Heart left ventricle (tissue), 16 donors: ENCODE data around the gene FAM187B. TPM values are rescaled to one million over a fixed set of nuclear protein-coding genes. Genes with fewer than 3 reads are reported as not detected.

Experiments
- ATAC-seq, 4 donors: fragments of 200-7000 bp; cut with Tn5 transposase; one replicate each; pipeline ENCODE4 v1.9.1; 2020 to 2022; ENCODE audit warnings: moderate library complexity in 4 of 4, mild to moderate bottlenecking in 3 of 4, moderate number of reproducible peaks in 1 of 4
- DNase-seq, 5 donors: peaks; one replicate each; pipeline ENCODE4 v3.0.0-alpha.2; 2020
- H3K27ac ChIP-seq, 12 donors: fragments of 200-600 bp; sonication (generic) in 4 of 12; one replicate each; pipeline versions ENCODE4 v1.5.0 to v1.8.0; 2016 to 2022; ENCODE audit warnings: mild to moderate bottlenecking in 2 of 12
- H3K27me3 ChIP-seq, 9 donors: fragments of 200-600 bp; sonication (generic) in 2 of 9; one replicate each; pipeline versions ENCODE4 v1.5.1 to v1.8.0; 2016 to 2022; ENCODE audit warnings: mild to moderate bottlenecking in 3 of 9
- H3K36me3 ChIP-seq, 9 donors: fragments of 200-600 bp; sonication (generic) in 2 of 9; one replicate each; pipeline versions ENCODE4 v1.5.0 to v1.8.0; 2018 to 2022; ENCODE audit warnings: mild to moderate bottlenecking in 2 of 9
- H3K4me1 ChIP-seq, 12 donors: fragments of 200-600 bp; sonication (generic) in 4 of 12; one replicate each; pipeline versions ENCODE4 v1.5.0 to v1.8.0; 2016 to 2022; ENCODE audit warnings: mild to moderate bottlenecking in 3 of 12
- H3K4me3 ChIP-seq, 12 donors: fragments of 200-600 bp; sonication (generic) in 4 of 12; one replicate each; pipeline versions ENCODE4 v1.5.0 to v1.8.0; 2017 to 2022; ENCODE audit warnings: mild to moderate bottlenecking in 9 of 12, moderate library complexity in 4 of 12
- H3K9me3 ChIP-seq, 12 donors: fragments of 200-600 bp; sonication (generic) in 4 of 12; one replicate each; pipeline versions ENCODE4 v1.5.0 to v1.8.0; 2016 to 2022; ENCODE audit warnings: mild to moderate bottlenecking in 1 of 12
- POLR2A ChIP-seq, 2 donors: fragments of 450-650 bp; IDR thresholded peaks; one replicate each; pipeline ENCODE4 v1.6.1; 2017; ENCODE audit warnings: antibody characterized with exemption in 2 of 2, mild to moderate bottlenecking in 2 of 2, moderate library complexity in 2 of 2
- WGBS, 4 donors: extraction: QIAGEN DNeasy Blood & Tissue Kit in 2 of 4; methylation state at CpG; one replicate each; pipeline versions ENCODE4 v1.1.5 to v1.1.7; 2013 to 2018; 5-methylcytosine and 5-hydroxymethylcytosine counted together
- intact Hi-C, 10 donors: fragments of 100-400 bp; cut with DNase I; formaldehyde crosslinking; loops; one replicate each; pipeline versions ENCODE4 v1.11.1 to v1.14.2; 2022
- polyA plus RNA-seq, 2 donors: library from polyadenylated mRNA; stranded (reverse); fragments of 200-250 nt; gene quantifications; one replicate each; pipeline ENCODE4 v1.2.3, GENCODE V29; 2013
- total RNA-seq, 9 donors: library from RNA; depleted of rRNA in 2 of 9; stranded (reverse); fragments of >200 nt in 2 of 9; fragmentation: NEBNext Ultra II Directional in 3 of 9; extraction: Animal tissue kit (Norgen Biotek cat#: 25700) in 3 of 9; gene quantifications; one replicate each; pipeline versions ENCODE4 v1.1.0 to v1.2.4, GENCODE V29; 2016 to 2023
- TF ChIP-seq, protein P1 (sequence below), 12 donors: fragments of 200-600 bp; sonication (generic) in 4 of 12; IDR thresholded peaks; one replicate each; pipeline versions ENCODE4 v1.5.0 to v1.8.0; 2018 to 2022; ENCODE audit warnings: antibody characterized with exemption in 12 of 12, mild to moderate bottlenecking in 5 of 12
- donor health status: ischemic (EF 13 %, LVEDD 7.1; RV severe dilation, severe dysfunction).
- donor health status: healthy with polysubstance abuse.
- donor health status: DM: no; HTN: yes; CAD: no.
- donor health status: DM: no; HTN: no; CAD: no.
- donor health status: ischemic (EF 25% LVEDD 6.9; RV normal size, moderate dysfunction).
- donor health status: ischemic (EF 25% LVEDD 5.7; RV mildly dilated, moderate dysfunction).
- donor health status: healthy.
- donor health status: DM: yes; HTN: yes; CAD: no.
- donor health status: ischemic (EF 35%, LVEDD 5.7; RV mildly dilated, moderate dysfunction).
- donor health status: nonischemic (EF 11% LVEDD 7.7; RV severe dilation, severe dysfunction).
- donor health status: DM: yes; HTN: yes; CAD: no.
- donor health status: PGD.
- donor health status: ischemic (EF 29% LVEDD 5.4; RV normal size, mild dysfunction).
- donor health status: nonischemic (EF 23%, LVEDD 6.1; RV moderate dilation, normal function).

Gene FAM187B
- total and polyA plus RNA-seq, 11 donors = 0.06 TPM; not detected in 10

DNA sequence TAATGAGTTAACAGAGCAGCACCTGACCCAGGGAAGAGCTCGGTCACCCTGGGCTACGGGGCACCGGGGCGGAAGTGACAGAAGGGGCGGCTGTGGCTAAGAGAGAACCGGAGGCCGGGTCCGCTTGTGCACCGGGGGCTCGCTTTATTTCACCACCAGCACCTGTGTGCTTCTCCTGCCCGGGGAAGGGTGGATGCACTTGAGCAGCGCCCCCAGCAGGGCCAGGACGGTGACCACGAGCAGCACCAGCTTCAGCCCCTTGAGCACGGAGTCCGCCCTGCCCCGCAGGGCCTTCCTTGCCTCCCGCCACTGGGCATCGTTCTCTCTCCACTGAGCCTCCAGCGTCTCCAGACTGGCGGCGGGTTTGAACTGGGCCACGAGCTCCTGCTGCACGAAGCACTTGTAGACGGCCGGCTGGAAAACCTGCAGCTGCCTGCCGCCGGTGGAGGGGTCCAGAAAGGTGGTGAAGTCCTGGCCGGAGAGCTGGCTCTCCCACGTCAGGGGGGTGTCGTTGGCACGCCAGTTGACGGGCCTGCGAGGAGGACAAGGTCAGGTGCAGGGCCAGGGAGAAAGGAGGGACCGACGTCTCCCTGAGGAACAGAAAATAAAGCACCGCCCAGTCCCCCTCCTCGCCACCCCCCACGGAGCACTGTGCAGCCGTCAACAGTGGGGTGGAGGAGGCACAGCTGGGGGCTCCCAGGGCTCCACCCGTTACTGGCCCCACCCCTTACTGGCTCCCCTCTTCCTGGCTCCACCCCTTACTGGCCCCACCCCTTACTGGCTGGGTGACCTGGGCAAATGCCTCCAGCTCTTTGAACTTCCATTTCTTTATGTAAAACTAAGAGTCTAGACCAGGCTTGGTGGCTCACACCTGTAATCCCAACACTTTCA, 3.6 kb downstream of the FAM187B start:
- 59 to 75% (median 64%) methylated on average over 15 to 41 of the region's 41 CpGs for WGBS, 4 donors
- Histone ChIP-seq H3K27ac (no peak overlapping the region), H3K27me3 (no peaks in the 10 kb centered on the region), H3K4me1 (peaks cover 0 to 8% (median 0%) of the 10 kb centered on the region in 12 donors), H3K4me3 (no peak overlapping the region), H3K9me3 (peaks cover 0 to 3% (median 0%) of the 10 kb centered on the region in 12 donors), H3K36me3 (no peaks in the 10 kb centered on the region)
- ATAC-seq = no peak
- DNase-seq = no peak
- no peak for TF ChIP-seq POLR2A (IDR thresholded peaks at IDR 0.05)
- TF ChIP-seq, protein P1, sequence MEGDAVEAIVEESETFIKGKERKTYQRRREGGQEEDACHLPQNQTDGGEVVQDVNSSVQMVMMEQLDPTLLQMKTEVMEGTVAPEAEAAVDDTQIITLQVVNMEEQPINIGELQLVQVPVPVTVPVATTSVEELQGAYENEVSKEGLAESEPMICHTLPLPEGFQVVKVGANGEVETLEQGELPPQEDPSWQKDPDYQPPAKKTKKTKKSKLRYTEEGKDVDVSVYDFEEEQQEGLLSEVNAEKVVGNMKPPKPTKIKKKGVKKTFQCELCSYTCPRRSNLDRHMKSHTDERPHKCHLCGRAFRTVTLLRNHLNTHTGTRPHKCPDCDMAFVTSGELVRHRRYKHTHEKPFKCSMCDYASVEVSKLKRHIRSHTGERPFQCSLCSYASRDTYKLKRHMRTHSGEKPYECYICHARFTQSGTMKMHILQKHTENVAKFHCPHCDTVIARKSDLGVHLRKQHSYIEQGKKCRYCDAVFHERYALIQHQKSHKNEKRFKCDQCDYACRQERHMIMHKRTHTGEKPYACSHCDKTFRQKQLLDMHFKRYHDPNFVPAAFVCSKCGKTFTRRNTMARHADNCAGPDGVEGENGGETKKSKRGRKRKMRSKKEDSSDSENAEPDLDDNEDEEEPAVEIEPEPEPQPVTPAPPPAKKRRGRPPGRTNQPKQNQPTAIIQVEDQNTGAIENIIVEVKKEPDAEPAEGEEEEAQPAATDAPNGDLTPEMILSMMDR (IDR thresholded peaks at IDR 0.05) = no peak
- intact Hi-C loops = no loop called here

GRCh38 chr19:35223862-35224505, 4.6 kb downstream of the FAM187B start:
- ATAC-seq (peak in 3 of 4 donors; percentile 28 to 60 (median 34)), DNase-seq (no peak)
- WGBS, 4 donors = 47 to 64% (median 57%) methylated on average over 2 to 4 of the region's 4 CpGs
- no peak overlapping the region for H3K27ac ChIP-seq
- peaks cover 0 to 3% (median 0%) of the 10 kb centered on the region in 12 donors for H3K9me3 ChIP-seq
- intact Hi-C loops = no loop called here
- H3K36me3 ChIP-seq = no peaks in the 10 kb centered on the region
- TF ChIP-seq, protein P1 (IDR thresholded peaks at IDR 0.05) = no peak
- TF ChIP-seq POLR2A (IDR thresholded peaks at IDR 0.05) = no peak
- H3K4me1 ChIP-seq = peaks cover 0 to 8% (median 0%) of the 10 kb centered on the region in 12 donors
- H3K27me3 ChIP-seq = no peaks in the 10 kb centered on the region
- H3K4me3 ChIP-seq = no peak overlapping the region

DNA sequence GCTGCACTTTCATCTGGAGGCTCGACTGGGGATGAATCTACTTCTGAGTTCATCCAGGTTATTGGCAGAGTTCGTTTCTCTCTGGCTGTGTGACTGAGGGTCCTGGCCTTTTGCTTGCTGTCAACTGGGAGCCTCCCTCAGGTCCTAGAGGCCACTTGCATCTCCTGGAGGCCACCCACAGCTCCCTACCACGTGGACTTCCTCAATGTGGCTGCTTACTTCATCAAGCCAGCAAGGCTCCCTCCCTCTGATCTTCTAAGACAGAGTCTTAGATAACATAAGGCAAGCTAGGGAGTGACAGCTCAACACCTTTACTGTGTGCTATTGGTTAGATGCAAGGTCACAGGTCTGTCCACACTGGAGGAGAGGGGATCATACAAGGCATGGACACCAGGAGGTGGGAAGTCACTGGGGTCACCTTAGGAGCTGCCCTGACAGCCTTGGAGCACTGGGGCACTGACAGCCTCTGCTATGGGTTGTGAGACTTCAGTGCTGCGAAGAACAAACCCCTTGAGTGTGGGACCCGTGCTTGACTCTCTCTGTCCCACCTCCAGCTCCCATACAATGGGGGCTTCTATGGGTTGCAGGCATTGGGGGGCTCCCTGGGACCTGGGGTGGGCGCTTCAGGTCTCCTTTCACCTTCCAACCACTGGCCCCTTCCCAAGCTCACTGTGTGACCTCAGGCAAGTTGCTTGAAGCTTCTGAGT, 5.3 kb downstream of the FAM187B start:
- peaks cover 0 to 3% (median 0%) of the 10 kb centered on the region in 12 donors for H3K9me3 ChIP-seq
- TF ChIP-seq POLR2A (IDR thresholded peaks at IDR 0.05) = no peak
- TF ChIP-seq, protein P1 (IDR thresholded peaks at IDR 0.05) = no peak
- DNase-seq = no peak
- H3K36me3 ChIP-seq = no peaks in the 10 kb centered on the region
- WGBS, 4 donors = 67 to 76% (median 71%) methylated on average over 5 to 6 of the region's 6 CpGs
- peaks cover 0 to 8% (median 0%) of the 10 kb centered on the region in 12 donors for H3K4me1 ChIP-seq
- H3K27ac ChIP-seq = no peak overlapping the region
- ATAC-seq = no peak
- no peak overlapping the region for H3K4me3 ChIP-seq
- H3K27me3 ChIP-seq = no peaks in the 10 kb centered on the region
- intact Hi-C loops = no loop called here
